ENCODE measurements around the gene SFXN5.

SFXN5 gene

GRCh38 chr2:72975017-72975416 lies 96.5 kb downstream of the SFXN5 start:
- TF ChIP-seq FOXM1 (IDR thresholded peaks at IDR 0.05; ENCODE audit: borderline replicate concordance, low read depth) (no peak), CREB1 (IDR thresholded peaks at IDR 0.05; ENCODE audit: low read depth) (no peak), YY1 (IDR thresholded peaks at IDR 0.05; ENCODE audit: low read depth) (no peak), MAX (IDR thresholded peaks at IDR 0.05) (no peak), TEAD4 (IDR thresholded peaks at IDR 0.05) (no peak), EP300 (IDR thresholded peaks at IDR 0.05; ENCODE audit: borderline replicate concordance) (no peak), TAF1 (IDR thresholded peaks at IDR 0.05; ENCODE audit: low read depth) (no peak), CEBPB (IDR thresholded peaks at IDR 0.05) (no peak), EGR1 (IDR thresholded peaks at IDR 0.05) (no peak), ZBTB7A (IDR thresholded peaks at IDR 0.05; ENCODE audit: low read depth) (no peak), NFIC (IDR thresholded peaks at IDR 0.05) (no peak), RAD21 (IDR thresholded peaks at IDR 0.05; ENCODE audit: low read depth) (no peak), TCF12 (IDR thresholded peaks at IDR 0.05; ENCODE audit: low read depth) (no peak), REST (IDR thresholded peaks at IDR 0.05; ENCODE audit: low read depth) (no peak), USF1 (IDR thresholded peaks at IDR 0.05) (no peak)

- TF ChIP-seq CEBPB (IDR thresholded peaks at IDR 0.05) (no peak), TAF1 (IDR thresholded peaks at IDR 0.05; ENCODE audit: low read depth) (no peak), EGR1 (IDR thresholded peaks at IDR 0.05) (no peak), NFIC (IDR thresholded peaks at IDR 0.05) (no peak), TEAD4 (IDR thresholded peaks at IDR 0.05) (no peak), RAD21 (IDR thresholded peaks at IDR 0.05; ENCODE audit: low read depth) (no peak), ZBTB7A (IDR thresholded peaks at IDR 0.05; ENCODE audit: low read depth) (no peak), FOXM1 (IDR thresholded peaks at IDR 0.05; ENCODE audit: borderline replicate concordance, low read depth) (no peak), TCF12 (IDR thresholded peaks at IDR 0.05; ENCODE audit: low read depth) (no peak), YY1 (IDR thresholded peaks at IDR 0.05; ENCODE audit: low read depth) (no peak), MAX (IDR thresholded peaks at IDR 0.05) (no peak), REST (IDR thresholded peaks at IDR 0.05; ENCODE audit: low read depth) (no peak)
Measured at GRCh38 chr2:72974436-72974754, 97.1 kb downstream of the SFXN5 start.

- TF ChIP-seq MAX (IDR thresholded peaks at IDR 0.05): no peak
- TF ChIP-seq RAD21 (IDR thresholded peaks at IDR 0.05; ENCODE audit: low read depth): peak; percentile 63
Measured at GRCh38 chr2:72973566-72974435, 97.7 kb downstream of the SFXN5 start.

- TF ChIP-seq REST (IDR thresholded peaks at IDR 0.05; ENCODE audit: low read depth): no peak
- no peak for TF ChIP-seq FOXM1 (IDR thresholded peaks at IDR 0.05; ENCODE audit: borderline replicate concordance, low read depth)
- TF ChIP-seq RAD21 (IDR thresholded peaks at IDR 0.05; ENCODE audit: low read depth): no peak
- no peak for TF ChIP-seq NFIC (IDR thresholded peaks at IDR 0.05)
Measured at GRCh38 chr2:72973137-72973535, 98.4 kb downstream of the SFXN5 start.
